GM12891 (cell line): ENCODE results near the gene ARID1B.
A peak's percentile ranks its signal among the peaks of the same experiment; 100 is the strongest.

Source experiments
- DNase-seq: peaks from one replicate; pipeline ENCODE4 v3.0.0; 2011; ENCODE audit warnings: low spot score; ENCODE audit not compliant: insufficient read length
- FAIRE-seq: peaks from 2 replicates; lab custom pipeline; 2011; peaks lifted over from hg19 to GRCh38; lab: Jason Lieb, UNC
- PAX5 ChIP-seq: IDR thresholded peaks from 2 replicates; pipeline ENCODE4 v1.6.1; 2011; ENCODE audit warnings: low read length, moderate library complexity, mild to moderate bottlenecking; ENCODE audit not compliant: insufficient read depth, severe bottlenecking
- POLR2A ChIP-seq: IDR thresholded peaks from 2 replicates; pipeline ENCODE4 v1.6.1; 2011; ENCODE audit warnings: low read depth, low read length, control low read depth
- POLR2AphosphoS5 ChIP-seq: IDR thresholded peaks from 2 replicates; pipeline ENCODE4 v1.6.1; 2011; ENCODE audit warnings: low read depth, low read length, control low read depth
- POU2F2 ChIP-seq: IDR thresholded peaks from 2 replicates; pipeline ENCODE4 v1.6.1; 2011; ENCODE audit warnings: low read depth, mild to moderate bottlenecking, control low read depth, low read length, moderate library complexity
- SPI1 ChIP-seq: IDR thresholded peaks from 2 replicates; pipeline ENCODE4 v1.6.1; 2011; ENCODE audit warnings: low read depth, low read length, control low read depth
- TAF1 ChIP-seq: IDR thresholded peaks from 2 replicates; pipeline ENCODE4 v1.6.1; 2011; ENCODE audit warnings: low read depth, low read length, control low read depth

ARID1B gene

GRCh38 chr6:156806155-156806554 is 29.0 kb downstream of the ARID1B start:
- no peak for TF ChIP-seq POLR2A
- FAIRE-seq = no peak
- DNase-seq = no peak

- TF ChIP-seq POU2F2 = no peak
- no peak for DNase-seq
- no peak for FAIRE-seq
These were observed 29.9 kb downstream of the ARID1B start for GRCh38 chr6:156807028-156807427.

GRCh38 chr6:156807795-156808194 is 30.6 kb downstream of the ARID1B start:
- FAIRE-seq (no peak), DNase-seq (no peak)
- TF ChIP-seq POLR2AphosphoS5 (no peak), PAX5 (no peak), SPI1 (no peak), POLR2A (no peak), POU2F2 (no peak), TAF1 (no peak)

GRCh38 chr6:156808287-156808686 is 31.1 kb downstream of the ARID1B start:
- TF ChIP-seq PAX5 = no peak
- TF ChIP-seq POLR2AphosphoS5 = no peak
- TF ChIP-seq TAF1 = no peak
- TF ChIP-seq SPI1 = no peak
- TF ChIP-seq POLR2A = no peak
- no peak for TF ChIP-seq POU2F2
- FAIRE-seq = peak; percentile 80
- DNase-seq = no peak

- DNase-seq (no peak), FAIRE-seq (peak; percentile 87)
- TF ChIP-seq POU2F2 = no peak
- no peak for TF ChIP-seq PAX5
- no peak for TF ChIP-seq SPI1
- 0 out of 2 replicates have a peak, but pooled peaks have one; percentile 23 for TF ChIP-seq POLR2A
- no peak for TF ChIP-seq POLR2AphosphoS5
- no peak for TF ChIP-seq TAF1
These were observed 31.9 kb downstream of the ARID1B start for GRCh38 chr6:156809034-156809433.

GRCh38 chr6:156809446-156810178 is 32.4 kb downstream of the ARID1B start:
- no peak for TF ChIP-seq PAX5
- TF ChIP-seq SPI1 = no peak
- no peak for TF ChIP-seq POLR2A
- TF ChIP-seq POU2F2 = no peak
- TF ChIP-seq TAF1 = no peak
- no peak for TF ChIP-seq POLR2AphosphoS5
- DNase-seq = no peak
- peak; percentile 9 for FAIRE-seq

- FAIRE-seq (no peak), DNase-seq (no peak)
- TF ChIP-seq PAX5 = no peak
- no peak for TF ChIP-seq SPI1
- no peak for TF ChIP-seq POLR2AphosphoS5
- TF ChIP-seq POLR2A = no peak
- no peak for TF ChIP-seq POU2F2
- no peak for TF ChIP-seq TAF1
These were observed 36.9 kb downstream of the ARID1B start for GRCh38 chr6:156814036-156814581.

- DNase-seq (no peak), FAIRE-seq (peak; percentile 68)
- no peak for TF ChIP-seq POLR2AphosphoS5
- TF ChIP-seq POU2F2 = no peak
- TF ChIP-seq TAF1 = no peak
- no peak for TF ChIP-seq POLR2A
- no peak for TF ChIP-seq SPI1
- TF ChIP-seq PAX5 = no peak
These were observed 39.3 kb downstream of the ARID1B start for GRCh38 chr6:156816505-156816904.

GRCh38 chr6:156820089-156820798 is 43.1 kb downstream of the ARID1B start:
- DNase-seq = no peak
- FAIRE-seq = no peak

GRCh38 chr6:156821707-156822106 is 44.5 kb downstream of the ARID1B start:
- TF ChIP-seq POLR2A = no peak
- no peak for TF ChIP-seq TAF1
- TF ChIP-seq POU2F2 = no peak
- TF ChIP-seq PAX5 = no peak
- TF ChIP-seq POLR2AphosphoS5 = no peak
- TF ChIP-seq SPI1 = no peak
- DNase-seq = no peak
- no peak for FAIRE-seq

More at GRCh38 chr6:156820089-156820798, 43.1 kb downstream of the ARID1B start:
- no peak for TF ChIP-seq POU2F2
